Adrenal gland (tissue), 5 donors: Measurements from ENCODE around the gene MED17.
"Not testable (repeated sequence)": the region's sequence is repeated elsewhere in the genome, so short reads cannot be mapped to it uniquely, and the experiment has no call there.

ENCODE experiments used
- POLR2A ChIP-seq, 2 donors: fragments of 450-650 bp; IDR thresholded peaks; one replicate each; pipeline ENCODE4 v1.6.1; 2017; ENCODE audit warnings: antibody characterized with exemption in 2 of 2, mild to moderate bottlenecking in 2 of 2, moderate library complexity in 1 of 2
- TF ChIP-seq, protein P1 (sequence below), 6 experiments: fragments of 450-650 bp in 4 of 6; fragments of 200-600 bp in 2 of 6; sonication (generic) in 1 of 6; IDR thresholded peaks; 1 replicate in 5 of 6; 2 replicates in 1 of 6; pipeline versions ENCODE4 v1.5.1 to v1.8.0; 2016 to 2021; ENCODE audit warnings: antibody characterized with exemption in 6 of 6, mild to moderate bottlenecking in 2 of 6, moderate library complexity in 1 of 6
- donor health status: DM: no; HTN: no; CAD: no.

- TF ChIP-seq, protein P1, sequence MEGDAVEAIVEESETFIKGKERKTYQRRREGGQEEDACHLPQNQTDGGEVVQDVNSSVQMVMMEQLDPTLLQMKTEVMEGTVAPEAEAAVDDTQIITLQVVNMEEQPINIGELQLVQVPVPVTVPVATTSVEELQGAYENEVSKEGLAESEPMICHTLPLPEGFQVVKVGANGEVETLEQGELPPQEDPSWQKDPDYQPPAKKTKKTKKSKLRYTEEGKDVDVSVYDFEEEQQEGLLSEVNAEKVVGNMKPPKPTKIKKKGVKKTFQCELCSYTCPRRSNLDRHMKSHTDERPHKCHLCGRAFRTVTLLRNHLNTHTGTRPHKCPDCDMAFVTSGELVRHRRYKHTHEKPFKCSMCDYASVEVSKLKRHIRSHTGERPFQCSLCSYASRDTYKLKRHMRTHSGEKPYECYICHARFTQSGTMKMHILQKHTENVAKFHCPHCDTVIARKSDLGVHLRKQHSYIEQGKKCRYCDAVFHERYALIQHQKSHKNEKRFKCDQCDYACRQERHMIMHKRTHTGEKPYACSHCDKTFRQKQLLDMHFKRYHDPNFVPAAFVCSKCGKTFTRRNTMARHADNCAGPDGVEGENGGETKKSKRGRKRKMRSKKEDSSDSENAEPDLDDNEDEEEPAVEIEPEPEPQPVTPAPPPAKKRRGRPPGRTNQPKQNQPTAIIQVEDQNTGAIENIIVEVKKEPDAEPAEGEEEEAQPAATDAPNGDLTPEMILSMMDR (IDR thresholded peaks at IDR 0.05) = not testable (repeated sequence)
- TF ChIP-seq POLR2A (IDR thresholded peaks at IDR 0.05) = not testable (repeated sequence)
Measured at GRCh38 chr11:93759123-93759522, 25.0 kb upstream of the MED17 start.
